ENCODE measurements around the gene PCDHGB3. TPM values are rescaled to one million over a fixed set of nuclear protein-coding genes. Genes with fewer than 3 reads are reported as not detected.
"Not testable (repeated sequence)": the region's sequence is repeated elsewhere in the genome, so short reads cannot be mapped to it uniquely, and the experiment has no call there.

Gene PCDHGB3
- total RNA-seq, 1 donor from 2014 or later, result 1.3 TPM

- DNase-seq (ENCODE audit: low read depth, low spot score), result no peak
Measured at GRCh38 chr5:141392429-141393198, 22.6 kb downstream of the PCDHGB3 start, which contains the start of gene PCDHGA8. PCDHGA8 (plus strand) TSS chr5:141392633; CDS start chr5:141392814, 181 bp downstream.

DNA sequence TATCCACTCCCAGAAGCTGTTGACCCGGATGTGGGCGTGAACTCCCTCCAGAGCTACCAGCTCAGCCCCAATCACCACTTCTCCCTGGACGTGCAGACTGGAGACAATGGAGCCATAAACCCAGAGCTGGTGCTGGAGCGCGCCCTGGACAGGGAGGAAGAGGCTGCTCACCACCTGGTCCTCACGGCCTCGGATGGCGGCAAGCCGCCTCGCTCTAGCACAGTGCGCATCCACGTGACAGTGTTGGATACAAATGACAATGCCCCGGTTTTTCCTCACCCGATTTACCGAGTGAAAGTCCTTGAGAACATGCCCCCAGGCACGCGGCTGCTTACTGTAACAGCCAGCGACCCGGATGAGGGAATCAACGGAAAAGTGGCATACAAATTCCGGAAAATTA is 23.2 kb downstream of the PCDHGB3 start:
- no peak for DNase-seq (ENCODE audit: low read depth, low spot score)

DNA sequence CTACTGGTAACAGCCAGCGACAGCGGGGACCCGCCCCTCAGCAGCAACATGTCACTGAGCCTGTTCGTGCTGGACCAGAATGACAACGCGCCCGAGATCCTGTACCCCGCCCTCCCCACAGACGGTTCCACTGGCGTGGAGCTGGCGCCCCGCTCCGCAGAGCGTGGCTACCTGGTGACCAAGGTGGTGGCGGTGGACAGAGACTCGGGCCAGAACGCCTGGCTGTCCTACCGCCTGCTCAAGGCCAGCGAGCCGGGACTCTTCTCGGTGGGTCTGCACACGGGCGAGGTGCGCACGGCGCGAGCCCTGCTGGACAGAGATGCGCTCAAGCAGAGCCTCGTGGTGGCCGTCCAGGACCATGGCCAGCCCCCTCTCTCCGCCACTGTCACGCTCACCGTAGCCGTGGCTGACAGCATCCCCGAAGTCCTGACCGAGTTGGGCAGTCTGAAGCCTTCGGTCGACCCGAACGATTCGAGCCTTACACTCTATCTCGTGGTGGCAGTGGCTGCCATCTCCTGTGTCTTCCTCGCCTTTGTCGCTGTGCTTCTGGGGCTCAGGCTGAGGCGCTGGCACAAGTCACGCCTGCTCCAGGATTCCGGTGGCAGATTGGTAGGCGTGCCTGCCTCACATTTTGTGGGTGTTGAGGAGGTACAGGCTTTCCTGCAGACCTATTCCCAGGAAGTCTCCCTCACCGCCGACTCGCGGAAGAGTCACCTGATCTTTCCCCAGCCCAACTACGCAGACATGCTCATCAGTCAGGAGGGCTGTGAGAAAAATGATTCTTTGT is 24.6 kb downstream of the PCDHGB3 start:
- DNase-seq (ENCODE audit: low read depth, low spot score), result not testable (repeated sequence)

DNA sequence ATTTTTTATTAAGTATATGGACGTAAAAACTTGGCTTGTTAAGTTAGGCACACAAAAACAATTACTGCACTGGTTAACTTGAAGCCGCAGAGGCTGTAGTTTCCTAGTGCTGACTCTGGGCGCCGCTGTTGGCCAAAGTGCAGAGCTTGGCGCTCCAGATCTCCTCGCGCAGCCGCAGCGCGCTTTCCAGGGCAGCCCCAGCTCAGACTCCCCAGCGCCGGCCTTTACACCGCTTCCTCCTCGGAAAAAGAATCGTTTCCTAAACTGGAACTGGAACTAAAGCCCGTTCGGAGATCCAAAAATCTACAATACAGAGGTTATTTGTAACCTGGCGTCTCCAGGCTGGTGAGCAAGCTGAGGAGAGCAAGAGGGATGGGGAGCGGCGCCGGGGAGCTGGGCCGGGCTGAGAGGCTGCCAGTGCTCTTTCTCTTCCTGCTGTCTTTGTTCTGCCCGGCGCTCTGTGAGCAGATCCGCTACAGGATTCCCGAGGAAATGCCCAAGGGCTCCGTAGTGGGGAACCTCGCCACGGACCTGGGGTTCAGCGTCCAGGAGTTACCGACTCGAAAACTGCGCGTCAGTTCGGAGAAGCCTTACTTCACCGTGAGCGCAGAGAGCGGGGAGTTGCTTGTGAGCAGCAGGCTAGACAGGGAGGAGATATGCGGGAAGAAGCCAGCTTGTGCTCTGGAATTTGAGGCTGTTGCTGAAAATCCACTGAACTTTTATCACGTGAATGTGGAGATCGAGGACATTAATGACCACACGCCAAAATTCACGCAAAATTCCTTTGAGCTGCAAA is 27.9 kb downstream of the PCDHGB3 start, which contains the start of gene PCDHGB5:
PCDHGB5 (plus strand) TSS at position 192 of the 796 bp plus-strand sequence; CDS start at position 373, 181 bp downstream.
- DNase-seq (ENCODE audit: low read depth, low spot score), result not testable (repeated sequence)

GRCh38 chr5:141398608-141399007 is 28.6 kb downstream of the PCDHGB3 start:
- no peak for DNase-seq (ENCODE audit: low read depth, low spot score)

GRCh38 chr5:141399555-141400258 is 29.7 kb downstream of the PCDHGB3 start:
- DNase-seq (ENCODE audit: low read depth, low spot score), result no peak

GRCh38 chr5:141402553-141403243 is 32.7 kb downstream of the PCDHGB3 start, which contains the start of gene PCDHGA9:
PCDHGA9 (plus strand) TSS chr5:141402778; CDS start chr5:141402953, 175 bp downstream.
- no peak for DNase-seq (ENCODE audit: low read depth, low spot score)

GRCh38 chr5:141403387-141403786 is 33.3 kb downstream of the PCDHGB3 start:
- no peak for DNase-seq (ENCODE audit: low read depth, low spot score)

DNA sequence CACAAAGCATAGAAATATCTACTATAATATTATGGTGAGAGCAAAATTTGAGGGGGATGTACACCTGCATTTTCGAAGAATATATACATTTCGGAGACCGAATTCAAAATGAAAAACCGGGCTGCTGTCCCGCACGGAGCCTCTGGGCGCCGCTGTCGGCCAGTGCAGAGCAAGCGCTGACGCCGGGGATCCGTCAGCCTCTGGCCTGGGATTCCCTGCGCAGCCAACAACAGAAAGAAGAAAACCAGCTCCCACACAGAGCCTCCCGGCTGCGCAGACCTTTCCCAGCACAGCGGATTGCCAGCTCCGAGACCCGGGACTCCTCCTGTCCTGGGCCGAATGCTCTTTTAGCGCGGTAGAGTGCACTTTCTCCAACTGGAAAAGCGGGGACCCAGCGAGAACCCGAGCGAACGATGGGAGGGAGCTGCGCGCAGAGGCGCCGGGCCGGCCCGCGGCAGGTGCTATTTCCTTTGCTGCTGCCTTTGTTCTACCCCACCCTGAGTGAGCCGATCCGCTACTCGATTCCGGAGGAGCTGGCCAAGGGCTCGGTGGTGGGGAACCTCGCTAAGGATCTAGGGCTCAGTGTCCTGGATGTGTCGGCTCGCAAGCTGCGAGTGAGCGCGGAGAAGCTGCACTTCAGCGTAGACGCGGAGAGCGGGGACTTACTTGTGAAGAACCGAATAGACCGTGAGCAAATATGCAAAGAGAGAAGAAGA is 37.9 kb downstream of the PCDHGB3 start, which contains the start of gene PCDHGB6:
PCDHGB6 (plus strand) TSS at position 232 of the 716 bp plus-strand sequence; CDS start at position 414, 182 bp downstream.
- DNase-seq (ENCODE audit: low read depth, low spot score), result not testable (repeated sequence)

- DNase-seq (ENCODE audit: low read depth, low spot score), result no peak
Measured at GRCh38 chr5:141409598-141410306, 39.7 kb downstream of the PCDHGB3 start.

- DNase-seq (ENCODE audit: low read depth, low spot score), result no peak
Measured at GRCh38 chr5:141411575-141411974, 41.5 kb downstream of the PCDHGB3 start.

DNA sequence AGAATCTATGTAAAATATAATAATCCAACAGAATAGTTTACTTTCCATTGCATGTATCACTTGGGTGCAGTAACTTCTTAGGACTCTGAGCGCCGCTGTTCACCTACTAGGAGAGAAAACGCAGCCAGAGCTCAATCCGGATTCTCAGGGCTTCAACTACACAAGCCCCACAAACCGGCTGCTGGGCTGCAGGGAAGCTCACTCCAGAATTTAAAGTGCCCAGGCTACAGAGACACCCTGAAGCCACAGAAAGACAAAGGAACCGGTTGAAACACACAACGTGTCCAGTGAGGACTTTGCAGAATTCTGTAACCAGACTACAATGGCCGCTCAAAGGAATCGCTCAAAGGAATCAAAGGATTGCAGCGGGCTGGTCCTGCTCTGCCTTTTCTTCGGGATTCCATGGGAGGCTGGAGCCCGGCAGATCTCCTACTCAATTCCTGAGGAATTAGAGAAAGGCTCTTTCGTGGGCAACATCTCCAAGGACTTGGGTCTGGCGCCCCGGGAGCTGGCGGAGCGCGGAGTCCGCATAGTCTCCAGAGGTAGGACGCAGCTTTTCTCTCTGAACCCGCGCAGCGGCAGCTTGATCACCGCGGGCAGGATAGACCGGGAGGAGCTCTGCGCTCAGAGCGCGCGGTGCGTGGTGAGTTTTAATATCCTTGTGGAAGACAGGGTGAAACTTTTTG is 43.0 kb downstream of the PCDHGB3 start, which contains the start of gene PCDHGA10:
PCDHGA10 (plus strand) TSS at position 134 of the 686 bp plus-strand sequence; CDS start at position 323, 189 bp downstream.
- no peak for DNase-seq (ENCODE audit: low read depth, low spot score)

DNA sequence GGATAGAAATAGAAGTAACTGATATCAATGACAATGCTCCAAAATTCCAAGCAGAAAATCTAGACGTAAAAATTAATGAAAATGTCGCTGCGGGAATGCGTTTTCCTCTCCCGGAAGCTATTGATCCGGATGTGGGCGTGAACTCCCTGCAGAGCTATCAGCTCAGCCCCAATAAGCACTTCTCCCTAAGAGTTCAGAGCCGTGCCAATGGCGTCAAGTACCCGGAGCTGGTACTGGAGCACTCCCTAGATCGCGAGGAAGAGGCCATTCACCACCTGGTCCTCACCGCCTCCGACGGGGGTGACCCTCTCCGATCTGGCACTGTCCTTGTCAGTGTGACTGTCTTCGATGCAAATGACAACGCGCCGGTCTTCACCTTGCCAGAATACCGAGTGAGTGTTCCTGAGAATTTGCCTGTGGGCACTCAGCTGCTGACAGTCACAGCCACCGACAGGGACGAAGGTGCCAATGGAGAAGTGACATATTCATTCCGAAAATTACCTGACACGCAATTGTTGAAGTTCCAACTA is 43.6 kb downstream of the PCDHGB3 start:
- no peak for DNase-seq (ENCODE audit: low read depth, low spot score)

GRCh38 chr5:141414548-141415274 is 44.7 kb downstream of the PCDHGB3 start:
- not testable (repeated sequence) for DNase-seq (ENCODE audit: low read depth, low spot score)

DNA sequence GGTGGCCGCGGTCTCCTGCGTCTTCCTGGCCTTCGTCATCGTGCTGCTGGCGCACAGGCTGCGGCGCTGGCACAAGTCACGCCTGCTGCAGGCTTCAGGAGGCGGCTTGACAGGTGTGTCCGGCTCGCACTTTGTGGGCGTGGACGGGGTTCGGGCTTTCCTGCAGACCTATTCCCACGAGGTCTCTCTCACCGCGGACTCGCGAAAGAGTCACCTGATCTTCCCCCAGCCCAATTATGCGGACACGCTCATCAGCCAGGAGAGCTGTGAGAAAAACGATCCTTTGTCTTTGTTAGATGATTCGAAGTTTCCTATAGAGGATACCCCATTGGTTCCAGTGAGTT is 45.2 kb downstream of the PCDHGB3 start:
- not testable (repeated sequence) for DNase-seq (ENCODE audit: low read depth, low spot score)

- peak; percentile 57 for DNase-seq (ENCODE audit: low read depth, low spot score)
Measured at GRCh38 chr5:141417494-141418172, 47.6 kb downstream of the PCDHGB3 start, which contains the start of gene PCDHGB7. PCDHGB7 (plus strand) TSS chr5:141417677; CDS start chr5:141417860, 183 bp downstream.

All from pulmonary artery endothelial cell (primary cell).